Loucy (cell line): ENCODE data around the gene SEPSECS.

Experiments
- EZH2phosphoT487 ChIP-seq: fragments of 200-600 bp; IDR thresholded peaks from 2 replicates; pipeline ENCODE4 v1.6.1; 2018; ENCODE audit warnings: antibody characterized with exemption, mild to moderate bottlenecking, moderate library complexity, borderline replicate concordance
- TF ChIP-seq, protein P1 (sequence below): fragments of 200-600 bp; sonication (generic); conservative IDR thresholded peaks from 2 replicates; pipeline ENCODE4 v1.5.1; 2014; ENCODE audit warnings: mild to moderate bottlenecking, antibody characterized with exemption, low read length

DNA sequence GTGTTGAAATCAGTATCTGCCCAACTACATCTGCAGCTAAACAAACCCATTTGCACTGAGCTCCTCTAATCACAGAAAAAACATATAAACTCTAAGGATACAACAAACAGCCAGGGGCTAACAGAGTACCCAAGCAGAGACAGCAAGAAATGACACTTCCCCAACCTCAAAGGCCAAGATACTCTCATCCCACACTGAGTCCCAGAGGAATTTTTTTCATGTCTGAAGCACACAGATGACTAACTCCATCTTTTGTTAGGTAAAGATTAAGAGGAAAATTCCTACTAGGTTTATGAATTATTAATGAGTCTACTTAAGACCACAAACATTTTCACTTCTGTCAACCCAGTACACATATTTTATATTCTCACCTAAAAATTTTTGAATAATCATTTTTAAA is 31.6 kb downstream of the SEPSECS start:
- TF ChIP-seq, protein P1, sequence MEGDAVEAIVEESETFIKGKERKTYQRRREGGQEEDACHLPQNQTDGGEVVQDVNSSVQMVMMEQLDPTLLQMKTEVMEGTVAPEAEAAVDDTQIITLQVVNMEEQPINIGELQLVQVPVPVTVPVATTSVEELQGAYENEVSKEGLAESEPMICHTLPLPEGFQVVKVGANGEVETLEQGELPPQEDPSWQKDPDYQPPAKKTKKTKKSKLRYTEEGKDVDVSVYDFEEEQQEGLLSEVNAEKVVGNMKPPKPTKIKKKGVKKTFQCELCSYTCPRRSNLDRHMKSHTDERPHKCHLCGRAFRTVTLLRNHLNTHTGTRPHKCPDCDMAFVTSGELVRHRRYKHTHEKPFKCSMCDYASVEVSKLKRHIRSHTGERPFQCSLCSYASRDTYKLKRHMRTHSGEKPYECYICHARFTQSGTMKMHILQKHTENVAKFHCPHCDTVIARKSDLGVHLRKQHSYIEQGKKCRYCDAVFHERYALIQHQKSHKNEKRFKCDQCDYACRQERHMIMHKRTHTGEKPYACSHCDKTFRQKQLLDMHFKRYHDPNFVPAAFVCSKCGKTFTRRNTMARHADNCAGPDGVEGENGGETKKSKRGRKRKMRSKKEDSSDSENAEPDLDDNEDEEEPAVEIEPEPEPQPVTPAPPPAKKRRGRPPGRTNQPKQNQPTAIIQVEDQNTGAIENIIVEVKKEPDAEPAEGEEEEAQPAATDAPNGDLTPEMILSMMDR = no peak
- no peak for TF ChIP-seq EZH2phosphoT487
